SK-N-MC (cell line): ENCODE measurements around the gene AKAP13.

Source experiments
- EZH2 ChIP-seq: fragments of 200-600 bp; sonication (generic); IDR thresholded peaks from one replicate; pipeline ENCODE4 v1.6.1; 2017; ENCODE audit warnings: antibody characterized with exemption
- FOXP2 ChIP-seq: optimal IDR thresholded peaks from 2 replicates; pipeline ENCODE3; 2011; ENCODE audit warnings: mild to moderate bottlenecking, moderate library complexity; ENCODE audit not compliant: insufficient read depth; ENCODE audit errors: extremely low read length, control extremely low read depth
- POLR2AphosphoS5 ChIP-seq: IDR thresholded peaks from 2 replicates; pipeline ENCODE4 v1.6.1; 2012; ENCODE audit warnings: mild to moderate bottlenecking, low read depth, low read length, borderline replicate concordance

DNA sequence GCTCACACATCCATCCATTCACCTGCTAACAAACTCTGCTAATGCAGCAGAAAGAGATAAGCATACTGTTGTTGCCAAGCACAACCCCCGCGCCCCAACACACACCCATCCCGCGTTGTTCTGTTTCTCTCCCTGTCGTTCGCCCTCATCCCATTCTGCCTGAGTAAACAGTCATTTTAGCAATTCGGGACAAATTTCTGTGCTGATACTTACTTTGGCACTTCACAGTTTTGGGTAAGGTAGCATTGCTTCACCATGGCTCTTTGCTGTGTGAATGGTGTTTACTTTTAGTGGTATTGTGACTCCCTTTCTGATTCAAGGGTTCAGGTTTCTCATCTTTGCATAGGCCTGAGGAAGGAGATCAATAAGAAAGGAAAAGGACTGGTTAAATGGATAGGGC lies 149.7 kb downstream of the AKAP13 start:
- TF ChIP-seq POLR2AphosphoS5, result no peak
- no peak for TF ChIP-seq EZH2
- no peak for TF ChIP-seq FOXP2
